ENCODE data around the gene VPS9D1. TPM values are rescaled to one million over a fixed set of nuclear protein-coding genes. Genes with fewer than 3 reads are reported as not detected.

VPS9D1 gene
- total and polyA plus RNA-seq, 4 donors = 6.1 to 26.1 (median 18.2) TPM

GRCh38 chr16:89737341-89738071 is 16.8 kb upstream of the VPS9D1 start:
- no peak overlapping the region for H3K9ac ChIP-seq (ENCODE audit: insufficient read depth in 1 of 2, low read length in 2 of 2)
- no peaks in the 10 kb centered on the region for H3K9me3 ChIP-seq (ENCODE audit: control insufficient read depth in 4 of 4, insufficient read depth in 3 of 4, low read length in 3 of 4)
- H3K27me3 ChIP-seq (ENCODE audit: control insufficient read depth in 3 of 3, insufficient read depth in 3 of 3, low read length in 2 of 3) = no peaks in the 10 kb centered on the region
- H3K4me3 ChIP-seq = no peak overlapping the region
- 85 to 88% methylated on average over 20 of the region's 20 CpGs for WGBS, 2 donors
- H3K4me1 ChIP-seq (ENCODE audit: control insufficient read depth in 5 of 5, insufficient read depth in 5 of 5, low read length in 5 of 5) = no peaks in the 10 kb centered on the region
- no peak for ATAC-seq (ENCODE audit: insufficient read depth, low FRiP score)
- no peak overlapping the region for H3K27ac ChIP-seq (ENCODE audit: low read depth in 1 of 2, low read length in 1 of 2)
- peaks cover 25 to 75% (median 35%) of the 10 kb centered on the region in 4 donors for H3K36me3 ChIP-seq (ENCODE audit: control insufficient read depth in 4 of 4, insufficient read depth in 4 of 4, low read length in 4 of 4)
- DNase-seq = no peak
- no peak for TF ChIP-seq CTCF (IDR thresholded peaks at IDR 0.05; ENCODE audit: control extremely low read depth, extremely low read depth)

- Histone ChIP-seq H3K36me3 (ENCODE audit: control insufficient read depth in 4 of 4, insufficient read depth in 4 of 4, low read length in 4 of 4) (peaks cover 33 to 83% (median 35%) of the 10 kb centered on the region in 4 donors), H3K9me3 (ENCODE audit: control insufficient read depth in 4 of 4, insufficient read depth in 3 of 4, low read length in 3 of 4) (no peaks in the 10 kb centered on the region), H3K9ac (ENCODE audit: insufficient read depth in 1 of 2, low read length in 2 of 2) (no peak overlapping the region), H3K4me3 (no peak overlapping the region), H3K4me1 (ENCODE audit: control insufficient read depth in 5 of 5, insufficient read depth in 5 of 5, low read length in 5 of 5) (no peaks in the 10 kb centered on the region), H3K27ac (ENCODE audit: low read depth in 1 of 2, low read length in 1 of 2) (no peak overlapping the region), H3K27me3 (ENCODE audit: control insufficient read depth in 3 of 3, insufficient read depth in 3 of 3, low read length in 2 of 3) (no peaks in the 10 kb centered on the region)
- WGBS, 2 donors = 96 to 97% methylated on average over 3 of the region's 3 CpGs
- DNase-seq (no peak), ATAC-seq (ENCODE audit: insufficient read depth, low FRiP score) (no peak)
- TF ChIP-seq CTCF (IDR thresholded peaks at IDR 0.05; ENCODE audit: control extremely low read depth, extremely low read depth) = no peak
Observed at GRCh38 chr16:89736554-89736953, 15.9 kb upstream of the VPS9D1 start.

- DNase-seq (no peak), ATAC-seq (ENCODE audit: insufficient read depth, low FRiP score) (no peak)
- no peaks in the 10 kb centered on the region for H3K27me3 ChIP-seq (ENCODE audit: control insufficient read depth in 3 of 3, insufficient read depth in 3 of 3, low read length in 2 of 3)
- H3K4me3 ChIP-seq = no peak overlapping the region
- no peak overlapping the region for H3K9ac ChIP-seq (ENCODE audit: insufficient read depth in 1 of 2, low read length in 2 of 2)
- H3K36me3 ChIP-seq (ENCODE audit: control insufficient read depth in 4 of 4, insufficient read depth in 4 of 4, low read length in 4 of 4) = peaks cover 29 to 86% (median 41%) of the 10 kb centered on the region in 4 donors
- H3K4me1 ChIP-seq (ENCODE audit: control insufficient read depth in 5 of 5, insufficient read depth in 5 of 5, low read length in 5 of 5) = no peaks in the 10 kb centered on the region
- no peak for TF ChIP-seq CTCF (IDR thresholded peaks at IDR 0.05; ENCODE audit: control extremely low read depth, extremely low read depth)
- 94% methylated on average over 21 of the region's 21 CpGs for WGBS, 2 donors
- no peaks in the 10 kb centered on the region for H3K9me3 ChIP-seq (ENCODE audit: control insufficient read depth in 4 of 4, insufficient read depth in 3 of 4, low read length in 3 of 4)
- H3K27ac ChIP-seq (ENCODE audit: low read depth in 1 of 2, low read length in 1 of 2) = no peak overlapping the region
Observed at GRCh38 chr16:89733792-89734191, 13.1 kb upstream of the VPS9D1 start.
